ENCODE measurements around the gene BCL2L11.

BCL2L11 gene

DNA sequence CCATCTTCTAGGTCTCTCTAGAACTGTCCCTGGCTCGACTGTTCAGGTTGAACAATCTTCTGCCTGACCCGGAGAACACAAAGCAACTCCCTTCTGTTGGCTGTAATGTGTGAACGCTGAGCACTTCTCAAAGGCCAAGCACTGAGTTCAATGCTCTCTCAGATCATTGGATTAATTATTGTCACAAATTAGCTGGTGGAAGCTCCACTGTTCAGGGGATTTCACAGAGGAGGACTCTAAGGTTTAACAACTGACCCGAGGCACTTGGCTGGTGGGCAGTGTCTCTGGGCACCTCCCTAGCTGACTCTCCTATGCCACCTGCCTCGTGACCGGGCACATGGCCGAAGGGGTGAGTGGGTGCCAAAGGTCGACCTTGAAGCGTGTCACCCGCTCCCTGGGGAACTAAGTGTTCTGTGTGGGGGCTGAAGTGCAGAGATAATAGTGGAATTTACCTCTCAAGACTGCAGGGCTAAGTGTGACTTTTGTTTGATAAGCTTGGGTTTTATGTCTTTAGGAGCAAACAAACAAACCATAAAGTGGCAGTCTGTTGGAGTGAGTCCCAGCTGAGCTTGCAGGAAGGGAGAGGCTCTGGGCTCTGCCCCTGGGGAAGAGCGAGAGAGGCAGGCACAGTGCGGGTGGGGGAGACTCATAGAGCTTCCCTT lies 64.8 kb downstream of the BCL2L11 start:
- TF ChIP-seq, protein P1, sequence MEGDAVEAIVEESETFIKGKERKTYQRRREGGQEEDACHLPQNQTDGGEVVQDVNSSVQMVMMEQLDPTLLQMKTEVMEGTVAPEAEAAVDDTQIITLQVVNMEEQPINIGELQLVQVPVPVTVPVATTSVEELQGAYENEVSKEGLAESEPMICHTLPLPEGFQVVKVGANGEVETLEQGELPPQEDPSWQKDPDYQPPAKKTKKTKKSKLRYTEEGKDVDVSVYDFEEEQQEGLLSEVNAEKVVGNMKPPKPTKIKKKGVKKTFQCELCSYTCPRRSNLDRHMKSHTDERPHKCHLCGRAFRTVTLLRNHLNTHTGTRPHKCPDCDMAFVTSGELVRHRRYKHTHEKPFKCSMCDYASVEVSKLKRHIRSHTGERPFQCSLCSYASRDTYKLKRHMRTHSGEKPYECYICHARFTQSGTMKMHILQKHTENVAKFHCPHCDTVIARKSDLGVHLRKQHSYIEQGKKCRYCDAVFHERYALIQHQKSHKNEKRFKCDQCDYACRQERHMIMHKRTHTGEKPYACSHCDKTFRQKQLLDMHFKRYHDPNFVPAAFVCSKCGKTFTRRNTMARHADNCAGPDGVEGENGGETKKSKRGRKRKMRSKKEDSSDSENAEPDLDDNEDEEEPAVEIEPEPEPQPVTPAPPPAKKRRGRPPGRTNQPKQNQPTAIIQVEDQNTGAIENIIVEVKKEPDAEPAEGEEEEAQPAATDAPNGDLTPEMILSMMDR (conservative IDR thresholded peaks at IDR 0.05; ENCODE audit: low read length) = no peak

GRCh38 chr2:111186121-111186715 lies 65.5 kb downstream of the BCL2L11 start:
- H3K4me3 ChIP-seq (ENCODE audit: low read length) = no peak overlapping the region

More for the DNA sequence above, 64.8 kb downstream of the BCL2L11 start:
- no peak overlapping the region for H3K4me3 ChIP-seq (ENCODE audit: low read length)
- DNase-seq (ENCODE audit: low read depth) = no peak

DNA sequence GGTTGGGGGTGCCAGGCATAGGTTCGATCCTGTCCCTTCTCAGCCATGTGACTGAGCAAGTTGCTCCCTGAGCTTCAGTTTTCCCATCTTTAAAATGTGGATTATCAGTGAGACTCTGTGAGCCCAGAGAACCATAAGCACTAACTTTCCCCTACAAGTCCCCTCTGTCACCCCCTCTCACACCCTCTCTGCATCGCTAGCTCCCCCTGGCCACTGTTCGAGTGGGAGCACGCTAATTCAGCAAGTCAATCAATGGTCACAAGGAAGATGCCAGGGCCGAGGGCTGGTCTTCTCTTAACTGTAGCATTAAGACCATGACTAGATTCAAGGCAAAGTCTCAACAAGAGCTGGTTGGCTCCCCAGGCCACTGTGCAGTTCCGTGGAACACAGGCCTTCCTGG lies 66.2 kb downstream of the BCL2L11 start:
- TF ChIP-seq, protein P1 (conservative IDR thresholded peaks at IDR 0.05; ENCODE audit: low read length) = no peak
- no peak overlapping the region for H3K4me3 ChIP-seq (ENCODE audit: low read length)
- DNase-seq (ENCODE audit: low read depth) = no peak

More at GRCh38 chr2:111186121-111186715, 65.5 kb downstream of the BCL2L11 start:
- DNase-seq (ENCODE audit: low read depth) = no peak
- TF ChIP-seq, protein P1 (conservative IDR thresholded peaks at IDR 0.05; ENCODE audit: low read length) = no peak

- DNase-seq (ENCODE audit: low read depth) = no peak
- TF ChIP-seq, protein P1 (conservative IDR thresholded peaks at IDR 0.05; ENCODE audit: low read length) = no peak
- H3K4me3 ChIP-seq (ENCODE audit: low read length) = no peak overlapping the region
These were observed 68.0 kb downstream of the BCL2L11 start for GRCh38 chr2:111188681-111189080.

GRCh38 chr2:111189106-111189505 lies 68.4 kb downstream of the BCL2L11 start:
- H3K4me3 ChIP-seq (ENCODE audit: low read length) = no peak overlapping the region
- no peak for DNase-seq (ENCODE audit: low read depth)
- TF ChIP-seq, protein P1 (conservative IDR thresholded peaks at IDR 0.05; ENCODE audit: low read length) = no peak

- TF ChIP-seq, protein P1 (conservative IDR thresholded peaks at IDR 0.05; ENCODE audit: low read length) = no peak
- no peak for DNase-seq (ENCODE audit: low read depth)
These were observed 70.3 kb downstream of the BCL2L11 start for GRCh38 chr2:111190816-111191540.

More at GRCh38 chr2:111190816-111191540, 70.3 kb downstream of the BCL2L11 start:
- H3K4me3 ChIP-seq (ENCODE audit: low read length) = no peak overlapping the region
